ENCODE data around the gene BFSP1. TPM values are rescaled to one million over a fixed set of nuclear protein-coding genes. Genes with fewer than 3 reads are reported as not detected.

BFSP1 gene
- total and polyA plus RNA-seq, 2 experiments from 2014 or later: 2.7 to 4.9 TPM

DNA sequence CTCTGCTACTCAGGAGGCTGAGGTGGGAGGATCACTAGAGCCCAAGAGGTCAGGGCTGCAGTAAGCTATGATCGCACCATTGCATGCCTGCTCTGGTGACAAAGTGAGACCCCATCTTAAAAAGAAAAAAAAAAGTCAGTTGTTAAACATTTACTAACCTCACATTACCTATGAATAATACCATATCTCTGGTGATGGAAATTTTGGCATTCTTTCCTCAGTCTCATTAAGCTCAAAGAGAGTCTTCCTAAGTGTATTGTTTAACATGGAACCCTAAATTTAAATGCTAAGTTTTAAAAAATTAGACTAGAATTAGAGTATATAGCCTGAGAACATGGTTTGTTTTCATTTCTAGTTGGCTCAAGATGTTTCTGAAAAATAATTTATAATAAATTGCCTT lies 11.3 kb upstream of the BFSP1 start (continued):
- TF ChIP-seq EZH2phosphoT487 (IDR thresholded peaks at IDR 0.05; ENCODE audit: unreplicated experiment) (no peak), CTCF (conservative IDR thresholded peaks at IDR 0.05; ENCODE audit: low read depth in 2 of 2) (no peak)

DNA sequence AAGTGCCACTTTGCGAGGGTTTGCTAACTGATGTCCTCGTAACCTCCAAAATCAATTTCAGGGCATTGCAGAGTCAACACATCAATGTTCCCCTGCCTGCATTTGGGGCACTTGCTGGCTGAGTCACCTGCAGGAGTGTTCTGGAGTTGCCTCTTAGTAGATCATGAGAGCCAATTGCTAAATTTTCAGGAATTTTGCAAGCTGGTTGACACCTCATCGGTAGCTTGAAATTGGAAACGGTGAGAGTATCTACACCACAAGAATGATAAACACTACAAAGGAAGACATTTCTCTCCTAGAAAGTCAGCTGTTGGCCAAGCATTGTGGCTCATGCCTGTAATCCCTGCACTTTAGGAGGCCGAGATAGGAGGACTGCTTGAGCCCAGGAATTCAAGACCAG lies 10.8 kb upstream of the BFSP1 start:
- H3K79me2 ChIP-seq (replicated peaks; ENCODE audit: insufficient read depth): no peaks in the 10 kb centered on the region
- H3K36me3 ChIP-seq (ENCODE audit: insufficient read depth): no peaks in the 10 kb centered on the region
- H3K9me2 ChIP-seq (ENCODE audit: insufficient read depth): no peaks in the 10 kb centered on the region
- Mint-ChIP-seq H3K36me3 (ENCODE audit: low read depth) (no peaks in the 10 kb centered on the region), H3K4me3 (no peak overlapping the region), H3K4me1 (peaks cover 7% of the 10 kb centered on the region; the same call in 2 of the 3 replicates), H3K27me3 (ENCODE audit: insufficient read depth, low read depth, poor library complexity) (peaks cover 3% of the 10 kb centered on the region), H3K9me3 (no peaks in the 10 kb centered on the region), H3K27ac (no peak overlapping the region)
- no peak overlapping the region for H2AFZ ChIP-seq
- peaks cover 6% of the 10 kb centered on the region; the same call in 1 of the 2 replicates for H3F3A ChIP-seq (replicated peaks; ENCODE audit: low read depth)
- no peaks in the 10 kb centered on the region for H4K20me1 ChIP-seq (replicated peaks; ENCODE audit: insufficient read depth)
- no peak overlapping the region for H3K27ac ChIP-seq (ENCODE audit: low read depth)
- H3K4me1 ChIP-seq (ENCODE audit: insufficient read depth): peaks cover 4% of the 10 kb centered on the region; the same call in 1 of the 2 replicates
- no peak overlapping the region for H3K4me2 ChIP-seq
- H3K4me3 ChIP-seq: no peak overlapping the region
- ATAC-seq: no peak
- no peak for DNase-seq (ENCODE audit: low spot score)
- H3K27me3 ChIP-seq (ENCODE audit: insufficient read depth): no peaks in the 10 kb centered on the region
- no peak for TF ChIP-seq ZNF114 (CRISPR knock-in tag; IDR thresholded peaks at IDR 0.05)
- no peak for TF ChIP-seq CREB1 (CRISPR knock-in tag; IDR thresholded peaks at IDR 0.05; ENCODE audit: low read depth)
- TF ChIP-seq, protein P1, sequence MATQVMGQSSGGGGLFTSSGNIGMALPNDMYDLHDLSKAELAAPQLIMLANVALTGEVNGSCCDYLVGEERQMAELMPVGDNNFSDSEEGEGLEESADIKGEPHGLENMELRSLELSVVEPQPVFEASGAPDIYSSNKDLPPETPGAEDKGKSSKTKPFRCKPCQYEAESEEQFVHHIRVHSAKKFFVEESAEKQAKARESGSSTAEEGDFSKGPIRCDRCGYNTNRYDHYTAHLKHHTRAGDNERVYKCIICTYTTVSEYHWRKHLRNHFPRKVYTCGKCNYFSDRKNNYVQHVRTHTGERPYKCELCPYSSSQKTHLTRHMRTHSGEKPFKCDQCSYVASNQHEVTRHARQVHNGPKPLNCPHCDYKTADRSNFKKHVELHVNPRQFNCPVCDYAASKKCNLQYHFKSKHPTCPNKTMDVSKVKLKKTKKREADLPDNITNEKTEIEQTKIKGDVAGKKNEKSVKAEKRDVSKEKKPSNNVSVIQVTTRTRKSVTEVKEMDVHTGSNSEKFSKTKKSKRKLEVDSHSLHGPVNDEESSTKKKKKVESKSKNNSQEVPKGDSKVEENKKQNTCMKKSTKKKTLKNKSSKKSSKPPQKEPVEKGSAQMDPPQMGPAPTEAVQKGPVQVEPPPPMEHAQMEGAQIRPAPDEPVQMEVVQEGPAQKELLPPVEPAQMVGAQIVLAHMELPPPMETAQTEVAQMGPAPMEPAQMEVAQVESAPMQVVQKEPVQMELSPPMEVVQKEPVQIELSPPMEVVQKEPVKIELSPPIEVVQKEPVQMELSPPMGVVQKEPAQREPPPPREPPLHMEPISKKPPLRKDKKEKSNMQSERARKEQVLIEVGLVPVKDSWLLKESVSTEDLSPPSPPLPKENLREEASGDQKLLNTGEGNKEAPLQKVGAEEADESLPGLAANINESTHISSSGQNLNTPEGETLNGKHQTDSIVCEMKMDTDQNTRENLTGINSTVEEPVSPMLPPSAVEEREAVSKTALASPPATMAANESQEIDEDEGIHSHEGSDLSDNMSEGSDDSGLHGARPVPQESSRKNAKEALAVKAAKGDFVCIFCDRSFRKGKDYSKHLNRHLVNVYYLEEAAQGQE (IDR thresholded peaks at IDR 0.05; ENCODE audit: unreplicated experiment): no peak
- TF ChIP-seq, protein P2, sequence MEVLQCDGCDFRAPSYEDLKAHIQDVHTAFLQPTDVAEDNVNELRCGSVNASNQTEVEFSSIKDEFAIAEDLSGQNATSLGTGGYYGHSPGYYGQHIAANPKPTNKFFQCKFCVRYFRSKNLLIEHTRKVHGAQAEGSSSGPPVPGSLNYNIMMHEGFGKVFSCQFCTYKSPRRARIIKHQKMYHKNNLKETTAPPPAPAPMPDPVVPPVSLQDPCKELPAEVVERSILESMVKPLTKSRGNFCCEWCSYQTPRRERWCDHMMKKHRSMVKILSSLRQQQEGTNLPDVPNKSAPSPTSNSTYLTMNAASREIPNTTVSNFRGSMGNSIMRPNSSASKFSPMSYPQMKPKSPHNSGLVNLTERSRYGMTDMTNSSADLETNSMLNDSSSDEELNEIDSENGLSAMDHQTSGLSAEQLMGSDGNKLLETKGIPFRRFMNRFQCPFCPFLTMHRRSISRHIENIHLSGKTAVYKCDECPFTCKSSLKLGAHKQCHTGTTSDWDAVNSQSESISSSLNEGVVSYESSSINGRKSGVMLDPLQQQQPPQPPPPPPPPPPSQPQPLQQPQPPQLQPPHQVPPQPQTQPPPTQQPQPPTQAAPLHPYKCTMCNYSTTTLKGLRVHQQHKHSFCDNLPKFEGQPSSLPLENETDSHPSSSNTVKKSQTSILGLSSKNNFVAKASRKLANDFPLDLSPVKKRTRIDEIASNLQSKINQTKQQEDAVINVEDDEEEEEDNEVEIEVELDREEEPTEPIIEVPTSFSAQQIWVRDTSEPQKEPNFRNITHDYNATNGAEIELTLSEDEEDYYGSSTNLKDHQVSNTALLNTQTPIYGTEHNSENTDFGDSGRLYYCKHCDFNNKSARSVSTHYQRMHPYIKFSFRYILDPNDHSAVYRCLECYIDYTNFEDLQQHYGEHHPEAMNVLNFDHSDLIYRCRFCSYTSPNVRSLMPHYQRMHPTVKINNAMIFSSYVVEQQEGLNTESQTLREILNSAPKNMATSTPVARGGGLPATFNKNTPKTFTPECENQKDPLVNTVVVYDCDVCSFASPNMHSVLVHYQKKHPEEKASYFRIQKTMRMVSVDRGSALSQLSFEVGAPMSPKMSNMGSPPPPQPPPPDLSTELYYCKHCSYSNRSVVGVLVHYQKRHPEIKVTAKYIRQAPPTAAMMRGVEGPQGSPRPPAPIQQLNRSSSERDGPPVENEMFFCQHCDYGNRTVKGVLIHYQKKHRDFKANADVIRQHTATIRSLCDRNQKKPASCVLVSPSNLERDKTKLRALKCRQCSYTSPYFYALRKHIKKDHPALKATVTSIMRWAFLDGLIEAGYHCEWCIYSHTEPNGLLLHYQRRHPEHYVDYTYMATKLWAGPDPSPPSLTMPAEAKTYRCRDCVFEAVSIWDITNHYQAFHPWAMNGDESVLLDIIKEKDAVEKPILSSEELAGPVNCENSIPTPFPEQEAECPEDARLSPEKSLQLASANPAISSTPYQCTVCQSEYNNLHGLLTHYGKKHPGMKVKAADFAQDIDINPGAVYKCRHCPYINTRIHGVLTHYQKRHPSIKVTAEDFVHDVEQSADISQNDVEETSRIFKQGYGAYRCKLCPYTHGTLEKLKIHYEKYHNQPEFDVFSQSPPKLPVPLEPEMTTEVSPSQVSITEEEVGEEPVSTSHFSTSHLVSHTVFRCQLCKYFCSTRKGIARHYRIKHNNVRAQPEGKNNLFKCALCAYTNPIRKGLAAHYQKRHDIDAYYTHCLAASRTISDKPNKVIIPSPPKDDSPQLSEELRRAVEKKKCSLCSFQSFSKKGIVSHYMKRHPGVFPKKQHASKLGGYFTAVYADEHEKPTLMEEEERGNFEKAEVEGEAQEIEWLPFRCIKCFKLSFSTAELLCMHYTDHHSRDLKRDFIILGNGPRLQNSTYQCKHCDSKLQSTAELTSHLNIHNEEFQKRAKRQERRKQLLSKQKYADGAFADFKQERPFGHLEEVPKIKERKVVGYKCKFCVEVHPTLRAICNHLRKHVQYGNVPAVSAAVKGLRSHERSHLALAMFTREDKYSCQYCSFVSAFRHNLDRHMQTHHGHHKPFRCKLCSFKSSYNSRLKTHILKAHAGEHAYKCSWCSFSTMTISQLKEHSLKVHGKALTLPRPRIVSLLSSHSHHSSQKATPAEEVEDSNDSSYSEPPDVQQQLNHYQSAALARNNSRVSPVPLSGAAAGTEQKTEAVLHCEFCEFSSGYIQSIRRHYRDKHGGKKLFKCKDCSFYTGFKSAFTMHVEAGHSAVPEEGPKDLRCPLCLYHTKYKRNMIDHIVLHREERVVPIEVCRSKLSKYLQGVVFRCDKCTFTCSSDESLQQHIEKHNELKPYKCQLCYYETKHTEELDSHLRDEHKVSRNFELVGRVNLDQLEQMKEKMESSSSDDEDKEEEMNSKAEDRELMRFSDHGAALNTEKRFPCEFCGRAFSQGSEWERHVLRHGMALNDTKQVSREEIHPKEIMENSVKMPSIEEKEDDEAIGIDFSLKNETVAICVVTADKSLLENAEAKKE (CRISPR knock-in tag; IDR thresholded peaks at IDR 0.05): no peak
- no peak for TF ChIP-seq EZH2phosphoT487 (IDR thresholded peaks at IDR 0.05; ENCODE audit: unreplicated experiment)
- no peak for TF ChIP-seq EZH2 (IDR thresholded peaks at IDR 0.05; ENCODE audit: low read depth, unreplicated experiment)
- TF ChIP-seq STAT1 (IDR thresholded peaks at IDR 0.05; ENCODE audit: unreplicated experiment): no peak
- no peak for TF ChIP-seq ETS1 (IDR thresholded peaks at IDR 0.05)
- TF ChIP-seq NANOG (IDR thresholded peaks at IDR 0.05; ENCODE audit: borderline replicate concordance): no peak
- TF ChIP-seq POLR2AphosphoS5 (IDR thresholded peaks at IDR 0.05; ENCODE audit: low read depth): no peak
- no peak for TF ChIP-seq JUNB (IDR thresholded peaks at IDR 0.05; ENCODE audit: unreplicated experiment)
